Nephron progenitor cell (in vitro differentiated cells): ENCODE measurements around the gene GPR75.

Experiments
- DNase-seq: peaks from one replicate; pipeline ENCODE4 v3.0.0; 2021
- H3K27ac Mint-ChIP-seq: 2 replicates; pipeline ENCODE4 v1.8.0; 2021; ENCODE audit warnings: mild to moderate bottlenecking, moderate library complexity, mixed read lengths
- H3K27me3 Mint-ChIP-seq: 2 replicates; pipeline ENCODE4 v1.8.0; 2021; ENCODE audit warnings: mild to moderate bottlenecking, low read depth, mixed read lengths; ENCODE audit not compliant: poor library complexity
- H3K36me3 Mint-ChIP-seq: 2 replicates; pipeline ENCODE4 v1.8.0; 2021; ENCODE audit warnings: low read depth, mixed read lengths
- H3K4me1 Mint-ChIP-seq: 2 replicates; pipeline ENCODE4 v1.8.0; 2021; ENCODE audit warnings: mixed read lengths
- H3K4me3 Mint-ChIP-seq: 2 replicates; pipeline ENCODE4 v1.8.0; 2021; ENCODE audit warnings: mild to moderate bottlenecking, moderate library complexity, mixed read lengths
- H3K9me3 Mint-ChIP-seq: 2 replicates; pipeline ENCODE4 v1.8.0; 2021; ENCODE audit warnings: mild to moderate bottlenecking, moderate library complexity, mixed read lengths
- CTCF ChIP-seq: fragments of 200-600 bp; sonication (generic); IDR thresholded peaks from 2 replicates; pipeline ENCODE4 v1.5.0; 2021; ENCODE audit warnings: antibody characterized with exemption

Gene GPR75

DNA sequence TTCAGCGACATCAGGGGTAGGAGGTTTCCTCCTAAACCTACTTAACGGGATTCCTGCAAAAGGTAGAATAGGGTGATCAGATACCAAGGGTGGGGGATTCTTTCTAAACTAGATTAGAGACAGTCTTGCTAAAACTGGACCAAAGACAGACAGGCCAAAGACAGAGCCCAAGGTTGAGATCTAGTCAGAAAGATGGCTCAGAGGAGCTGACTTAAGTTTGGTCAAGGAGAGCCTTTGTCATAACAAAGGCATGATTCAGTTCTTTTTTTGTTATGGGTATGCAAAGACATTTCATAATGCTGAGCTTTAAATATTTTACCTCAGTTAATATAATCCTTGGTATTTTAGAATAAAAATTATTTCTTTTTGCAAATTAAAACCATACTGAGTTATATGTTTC, 17.8 kb upstream of the GPR75 start:
- H3K4me1 Mint-ChIP-seq = peaks cover 4% of the 10 kb centered on the region
- H3K27ac Mint-ChIP-seq = no peak overlapping the region
- no peak for TF ChIP-seq CTCF
- peaks cover 68% of the 10 kb centered on the region for H3K36me3 Mint-ChIP-seq
- no peaks in the 10 kb centered on the region for H3K9me3 Mint-ChIP-seq
- H3K27me3 Mint-ChIP-seq = peaks cover 2% of the 10 kb centered on the region
- DNase-seq = no peak
- no peak overlapping the region for H3K4me3 Mint-ChIP-seq

- Mint-ChIP-seq H3K36me3 (peaks cover 64% of the 10 kb centered on the region), H3K4me3 (no peak overlapping the region), H3K27me3 (peaks cover 2% of the 10 kb centered on the region), H3K27ac (no peak overlapping the region), H3K9me3 (no peaks in the 10 kb centered on the region), H3K4me1 (peaks cover 4% of the 10 kb centered on the region)
- no peak for DNase-seq
- TF ChIP-seq CTCF = no peak
These were observed 17.3 kb upstream of the GPR75 start for GRCh38 chr2:53877112-53877511.

DNA sequence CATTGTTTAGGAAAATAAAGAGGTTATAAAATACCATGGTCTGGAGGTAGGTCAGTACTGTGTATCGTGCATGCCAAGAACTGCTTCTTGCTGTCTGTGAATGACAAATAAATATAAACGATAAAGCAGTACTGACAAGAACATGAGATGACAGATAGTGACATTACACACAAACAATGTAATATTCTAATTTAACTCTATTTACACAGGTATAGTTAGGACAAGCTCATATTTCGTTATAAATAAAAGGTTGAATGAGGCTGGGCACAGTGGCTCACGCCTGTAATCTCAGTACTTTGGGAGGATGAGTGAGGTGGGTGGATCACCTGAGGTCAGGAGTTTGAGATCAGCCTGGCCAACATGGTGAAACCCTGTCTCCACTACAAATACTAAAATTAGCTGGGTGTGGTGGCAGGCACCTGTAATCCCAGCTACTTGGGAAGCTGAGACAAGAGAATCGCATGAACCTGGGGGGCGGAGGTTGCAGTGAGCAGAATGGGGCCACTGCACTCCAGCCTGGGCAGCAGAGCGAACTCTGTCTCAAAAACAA, 14.7 kb upstream of the GPR75 start:
- H3K27me3 Mint-ChIP-seq = no peaks in the 10 kb centered on the region
- H3K4me3 Mint-ChIP-seq = no peak overlapping the region
- no peak for TF ChIP-seq CTCF
- no peak overlapping the region for H3K27ac Mint-ChIP-seq
- DNase-seq = no peak
- H3K4me1 Mint-ChIP-seq = peaks cover 4% of the 10 kb centered on the region
- peaks cover 53% of the 10 kb centered on the region for H3K36me3 Mint-ChIP-seq
- H3K9me3 Mint-ChIP-seq = no peaks in the 10 kb centered on the region

GRCh38 chr2:53867773-53868172, 8.0 kb upstream of the GPR75 start:
- TF ChIP-seq CTCF = no peak
- no peak overlapping the region for H3K4me3 Mint-ChIP-seq
- no peak overlapping the region for H3K27ac Mint-ChIP-seq
- H3K36me3 Mint-ChIP-seq = peaks cover 47% of the 10 kb centered on the region
- H3K4me1 Mint-ChIP-seq = peaks cover 4% of the 10 kb centered on the region
- H3K9me3 Mint-ChIP-seq = no peaks in the 10 kb centered on the region
- no peak for DNase-seq
- H3K27me3 Mint-ChIP-seq = no peaks in the 10 kb centered on the region

DNA sequence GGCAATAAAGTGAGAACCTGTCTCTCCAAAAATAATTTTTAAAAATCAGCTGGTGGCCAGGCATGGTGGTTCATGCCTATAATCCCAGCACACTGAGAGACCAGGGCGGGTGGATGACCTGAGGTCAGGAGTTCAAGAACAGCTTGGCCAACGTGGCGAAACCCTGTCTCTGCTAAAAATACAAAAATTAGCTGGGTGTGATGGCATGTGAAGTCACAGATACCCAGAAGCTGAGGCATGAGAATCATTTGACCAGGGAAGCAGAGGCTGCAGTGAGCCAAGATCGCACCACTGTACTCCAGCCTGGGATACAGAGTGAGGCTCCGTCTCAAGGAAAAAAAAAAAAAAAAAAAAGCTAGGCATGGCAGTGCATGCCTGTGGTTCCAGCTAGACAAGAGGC, 7.4 kb upstream of the GPR75 start:
- Mint-ChIP-seq H3K27ac (no peak overlapping the region), H3K4me1 (peaks cover 9% of the 10 kb centered on the region), H3K9me3 (no peaks in the 10 kb centered on the region), H3K4me3 (no peak overlapping the region), H3K36me3 (peaks cover 47% of the 10 kb centered on the region), H3K27me3 (no peaks in the 10 kb centered on the region)
- no peak for DNase-seq
- no peak for TF ChIP-seq CTCF

DNA sequence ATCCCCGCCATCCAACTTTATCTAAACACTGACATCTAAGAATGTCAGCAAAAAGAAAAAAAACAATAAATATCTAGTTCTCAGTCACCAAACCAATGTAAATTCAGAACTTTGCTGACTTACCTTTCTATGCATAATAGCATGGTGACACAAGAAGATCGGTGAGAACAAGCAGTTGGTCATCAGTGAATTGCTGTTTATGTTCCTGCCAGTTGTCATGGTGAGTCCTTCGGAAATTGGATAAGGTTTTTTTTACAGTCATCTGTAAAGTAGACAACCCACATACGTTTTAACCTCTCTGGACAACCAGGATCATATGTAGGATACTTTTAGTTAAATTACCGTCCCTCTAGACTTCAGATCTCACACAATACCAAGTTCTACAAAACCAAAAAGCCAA, 6.2 kb upstream of the GPR75 start:
- H3K27ac Mint-ChIP-seq = no peak overlapping the region
- peaks cover 9% of the 10 kb centered on the region for H3K4me1 Mint-ChIP-seq
- H3K36me3 Mint-ChIP-seq = peaks cover 54% of the 10 kb centered on the region
- no peak for DNase-seq
- no peak overlapping the region for H3K4me3 Mint-ChIP-seq
- no peaks in the 10 kb centered on the region for H3K9me3 Mint-ChIP-seq
- no peak for TF ChIP-seq CTCF
- H3K27me3 Mint-ChIP-seq = no peaks in the 10 kb centered on the region
